Measurements from ENCODE around the gene ZFP1. TPM values are rescaled to one million over a fixed set of nuclear protein-coding genes. Genes with fewer than 3 reads are reported as not detected.
A peak's percentile ranks its signal among the peaks of the same experiment; 100 is the strongest.

Gene ZFP1
- total RNA-seq, 1 experiment from 2014 or later: 9.7 TPM

GRCh38 chr16:75099075-75099667 is 49.2 kb upstream of the ZFP1 start (continued):
- TF ChIP-seq, protein P1, sequence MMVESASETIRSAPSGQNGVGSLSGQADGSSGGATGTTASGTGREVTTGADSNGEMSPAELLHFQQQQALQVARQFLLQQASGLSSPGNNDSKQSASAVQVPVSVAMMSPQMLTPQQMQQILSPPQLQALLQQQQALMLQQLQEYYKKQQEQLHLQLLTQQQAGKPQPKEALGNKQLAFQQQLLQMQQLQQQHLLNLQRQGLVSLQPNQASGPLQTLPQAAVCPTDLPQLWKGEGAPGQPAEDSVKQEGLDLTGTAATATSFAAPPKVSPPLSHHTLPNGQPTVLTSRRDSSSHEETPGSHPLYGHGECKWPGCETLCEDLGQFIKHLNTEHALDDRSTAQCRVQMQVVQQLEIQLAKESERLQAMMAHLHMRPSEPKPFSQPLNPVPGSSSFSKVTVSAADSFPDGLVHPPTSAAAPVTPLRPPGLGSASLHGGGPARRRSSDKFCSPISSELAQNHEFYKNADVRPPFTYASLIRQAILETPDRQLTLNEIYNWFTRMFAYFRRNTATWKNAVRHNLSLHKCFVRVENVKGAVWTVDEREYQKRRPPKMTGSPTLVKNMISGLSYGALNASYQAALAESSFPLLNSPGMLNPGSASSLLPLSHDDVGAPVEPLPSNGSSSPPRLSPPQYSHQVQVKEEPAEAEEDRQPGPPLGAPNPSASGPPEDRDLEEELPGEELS (CRISPR knock-in tag; IDR thresholded peaks at IDR 0.05): no peak
- no peak for TF ChIP-seq ELF4 (CRISPR knock-in tag; IDR thresholded peaks at IDR 0.05; ENCODE audit: low read depth)
- no peak for TF ChIP-seq RORB (CRISPR knock-in tag; IDR thresholded peaks at IDR 0.05)

DNA sequence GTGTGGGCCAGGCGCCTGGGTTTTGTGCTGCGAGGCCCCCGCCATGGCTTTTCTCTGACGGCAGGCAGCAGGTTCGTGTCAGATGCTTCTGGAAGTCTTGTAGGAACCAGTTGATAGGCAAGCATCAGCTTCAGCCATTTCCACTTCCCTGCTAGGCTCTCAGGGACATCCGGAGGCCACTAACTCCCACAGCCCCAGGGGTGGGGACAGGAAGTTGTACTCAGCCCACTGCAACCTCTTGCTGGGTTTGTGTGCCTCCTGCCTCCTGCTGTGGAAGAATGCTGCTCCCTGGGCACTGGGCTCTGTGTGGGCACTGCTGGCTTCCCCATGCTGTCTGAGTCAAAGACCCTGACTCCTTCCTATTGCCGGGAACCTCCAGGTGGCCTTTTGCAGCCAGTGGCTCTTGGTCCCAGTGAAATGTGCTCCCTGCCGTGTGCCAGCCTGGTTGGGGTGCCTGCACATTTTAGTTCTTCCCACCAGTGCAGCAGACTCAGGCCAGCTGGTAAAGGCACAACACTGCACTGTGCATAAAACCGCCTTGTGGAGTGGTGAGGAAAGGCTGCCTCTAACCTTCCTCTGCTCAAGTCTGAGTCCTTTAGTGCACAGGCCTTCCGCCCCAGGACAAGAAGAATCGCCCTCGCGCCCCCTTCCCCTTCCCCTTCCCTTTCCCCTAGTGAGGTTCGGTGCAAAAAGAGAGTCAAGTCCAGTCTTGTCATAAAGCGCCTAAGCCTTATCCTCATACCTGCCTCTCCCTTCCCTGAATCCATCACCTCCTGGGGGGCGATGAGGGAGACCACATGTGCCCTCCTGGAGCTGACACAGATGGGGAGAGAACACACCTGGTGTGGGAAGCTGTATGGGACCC is 48.4 kb upstream of the ZFP1 start:
- DNase-seq (ENCODE audit: low spot score) (no peak), ATAC-seq (peak; percentile 8)
- Mint-ChIP-seq H3K36me3 (peaks cover 7% of the 10 kb centered on the region), H3K4me3 (no peak overlapping the region), H3K4me1 (peaks cover 60% of the 10 kb centered on the region), H3K27ac (peak overlapping the region; percentile 81), H3K9me3 (peaks cover 6% of the 10 kb centered on the region), H3K27me3 (ENCODE audit: low read depth) (no peaks in the 10 kb centered on the region)
- TF ChIP-seq ZNF423 (CRISPR knock-in tag; IDR thresholded peaks at IDR 0.05) (peak; percentile 74), OVOL2 (CRISPR knock-in tag; IDR thresholded peaks at IDR 0.05; ENCODE audit: borderline replicate concordance) (no peak), CBFB (CRISPR knock-in tag; IDR thresholded peaks at IDR 0.05; ENCODE audit: low read depth) (no peak), ETV6 (CRISPR knock-in tag; IDR thresholded peaks at IDR 0.05) (no peak), ZNF317 (CRISPR knock-in tag; IDR thresholded peaks at IDR 0.05; ENCODE audit: borderline replicate concordance, low read depth) (no peak), JAZF1 (CRISPR knock-in tag; IDR thresholded peaks at IDR 0.05) (no peak), TEAD1 (CRISPR knock-in tag; IDR thresholded peaks at IDR 0.05) (peak; percentile 10; the same call in 1 of the 2 replicates), NR1H2 (CRISPR knock-in tag; IDR thresholded peaks at IDR 0.05) (no peak), ZNF425 (CRISPR knock-in tag; conservative IDR thresholded peaks at IDR 0.05) (no peak), ZNF532 (CRISPR knock-in tag; IDR thresholded peaks at IDR 0.05; ENCODE audit: borderline replicate concordance) (no peak), NFYB (CRISPR knock-in tag; conservative IDR thresholded peaks at IDR 0.05; ENCODE audit: low read depth) (no peak), ZNF263 (CRISPR knock-in tag; IDR thresholded peaks at IDR 0.05; ENCODE audit: low read depth) (no peak), ZNF671 (CRISPR knock-in tag; IDR thresholded peaks at IDR 0.05) (no peak)
- TF ChIP-seq, protein P2, sequence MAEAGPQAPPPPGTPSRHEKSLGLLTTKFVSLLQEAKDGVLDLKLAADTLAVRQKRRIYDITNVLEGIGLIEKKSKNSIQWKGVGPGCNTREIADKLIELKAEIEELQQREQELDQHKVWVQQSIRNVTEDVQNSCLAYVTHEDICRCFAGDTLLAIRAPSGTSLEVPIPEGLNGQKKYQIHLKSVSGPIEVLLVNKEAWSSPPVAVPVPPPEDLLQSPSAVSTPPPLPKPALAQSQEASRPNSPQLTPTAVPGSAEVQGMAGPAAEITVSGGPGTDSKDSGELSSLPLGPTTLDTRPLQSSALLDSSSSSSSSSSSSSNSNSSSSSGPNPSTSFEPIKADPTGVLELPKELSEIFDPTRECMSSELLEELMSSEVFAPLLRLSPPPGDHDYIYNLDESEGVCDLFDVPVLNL (CRISPR knock-in tag; IDR thresholded peaks at IDR 0.05; ENCODE audit: borderline replicate concordance, low read depth): no peak
- TF ChIP-seq, protein P3, sequence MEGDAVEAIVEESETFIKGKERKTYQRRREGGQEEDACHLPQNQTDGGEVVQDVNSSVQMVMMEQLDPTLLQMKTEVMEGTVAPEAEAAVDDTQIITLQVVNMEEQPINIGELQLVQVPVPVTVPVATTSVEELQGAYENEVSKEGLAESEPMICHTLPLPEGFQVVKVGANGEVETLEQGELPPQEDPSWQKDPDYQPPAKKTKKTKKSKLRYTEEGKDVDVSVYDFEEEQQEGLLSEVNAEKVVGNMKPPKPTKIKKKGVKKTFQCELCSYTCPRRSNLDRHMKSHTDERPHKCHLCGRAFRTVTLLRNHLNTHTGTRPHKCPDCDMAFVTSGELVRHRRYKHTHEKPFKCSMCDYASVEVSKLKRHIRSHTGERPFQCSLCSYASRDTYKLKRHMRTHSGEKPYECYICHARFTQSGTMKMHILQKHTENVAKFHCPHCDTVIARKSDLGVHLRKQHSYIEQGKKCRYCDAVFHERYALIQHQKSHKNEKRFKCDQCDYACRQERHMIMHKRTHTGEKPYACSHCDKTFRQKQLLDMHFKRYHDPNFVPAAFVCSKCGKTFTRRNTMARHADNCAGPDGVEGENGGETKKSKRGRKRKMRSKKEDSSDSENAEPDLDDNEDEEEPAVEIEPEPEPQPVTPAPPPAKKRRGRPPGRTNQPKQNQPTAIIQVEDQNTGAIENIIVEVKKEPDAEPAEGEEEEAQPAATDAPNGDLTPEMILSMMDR (IDR thresholded peaks at IDR 0.05): no peak
- TF ChIP-seq, protein P4, sequence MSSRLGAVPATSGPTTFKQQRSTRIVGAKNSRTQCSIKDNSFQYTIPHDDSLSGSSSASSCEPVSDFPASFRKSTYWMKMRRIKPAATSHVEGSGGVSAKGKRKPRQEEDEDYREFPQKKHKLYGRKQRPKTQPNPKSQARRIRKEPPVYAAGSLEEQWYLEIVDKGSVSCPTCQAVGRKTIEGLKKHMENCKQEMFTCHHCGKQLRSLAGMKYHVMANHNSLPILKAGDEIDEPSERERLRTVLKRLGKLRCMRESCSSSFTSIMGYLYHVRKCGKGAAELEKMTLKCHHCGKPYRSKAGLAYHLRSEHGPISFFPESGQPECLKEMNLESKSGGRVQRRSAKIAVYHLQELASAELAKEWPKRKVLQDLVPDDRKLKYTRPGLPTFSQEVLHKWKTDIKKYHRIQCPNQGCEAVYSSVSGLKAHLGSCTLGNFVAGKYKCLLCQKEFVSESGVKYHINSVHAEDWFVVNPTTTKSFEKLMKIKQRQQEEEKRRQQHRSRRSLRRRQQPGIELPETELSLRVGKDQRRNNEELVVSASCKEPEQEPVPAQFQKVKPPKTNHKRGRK (CRISPR knock-in tag; IDR thresholded peaks at IDR 0.05; ENCODE audit: borderline replicate concordance): no peak
- ChIA-PET POLR2A (no interaction called here), CTCF (interaction anchor here (2.5 to 9.3 kb wide), 3 partner anchors 10 to 102 kb away, joined by 10 to 135 read pairs (median 40); partner anchors contain the start of gene ZNRF1)
